GM04504 (cell line): ENCODE measurements around the gene CERS1.
"Not testable (repeated sequence)": the region's sequence is repeated elsewhere in the genome, so short reads cannot be mapped to it uniquely, and the experiment has no call there.

Experiments
- DNase-seq: peaks from one replicate; pipeline ENCODE4 v3.0.0-alpha.2; 2012; ENCODE audit warnings: low read depth

Gene CERS1

DNA sequence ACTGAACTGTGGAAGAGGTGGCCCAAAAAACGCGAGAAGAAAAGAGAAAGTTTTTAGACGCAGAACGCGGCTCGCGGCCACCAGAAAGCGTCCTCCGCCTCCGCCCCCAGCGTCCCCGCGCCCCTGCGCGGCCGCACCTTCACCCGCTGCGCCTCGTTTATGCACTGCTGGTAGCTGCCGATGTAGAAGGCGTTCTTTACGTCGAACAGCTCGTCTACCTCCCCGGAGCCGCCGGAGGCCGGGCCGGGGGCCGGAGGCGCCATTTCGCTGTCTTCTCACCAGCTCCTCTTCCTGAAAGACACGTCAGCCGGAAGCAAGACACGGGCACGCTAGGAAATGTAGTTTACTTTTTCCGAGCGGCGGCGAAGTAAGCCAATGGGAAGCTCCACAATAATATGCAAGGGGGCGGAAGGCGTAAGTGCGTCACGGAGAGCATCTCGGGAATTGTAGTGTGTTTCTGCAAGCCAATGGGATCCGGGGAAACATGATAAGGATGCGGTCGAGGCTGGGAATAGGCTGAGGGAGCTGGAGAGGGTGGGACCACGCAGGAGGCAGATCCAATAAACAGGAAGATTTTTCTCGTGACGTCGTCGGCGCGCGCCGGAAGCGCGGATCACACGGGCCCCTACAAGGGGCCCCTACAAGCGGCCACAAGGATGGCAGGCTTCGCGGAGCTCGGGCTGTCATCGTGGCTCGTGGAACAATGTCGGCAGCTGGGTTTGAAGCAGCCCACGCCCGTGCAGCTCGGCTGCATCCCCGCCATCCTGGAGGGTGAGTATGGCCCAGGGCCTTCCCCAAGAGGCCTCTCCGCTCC lies 23.3 kb upstream of the CERS1 start, which contains the start of the genes COPE and DDX49:
COPE (minus strand) TSS at position 302 of the 814 bp plus-strand sequence; CDS start at position 263, 39 bp downstream.
DDX49 (plus strand) TSS at position 630 of the 814 bp plus-strand sequence; CDS start at position 657, 27 bp downstream.
- DNase-seq = peak; percentile 100

DNA sequence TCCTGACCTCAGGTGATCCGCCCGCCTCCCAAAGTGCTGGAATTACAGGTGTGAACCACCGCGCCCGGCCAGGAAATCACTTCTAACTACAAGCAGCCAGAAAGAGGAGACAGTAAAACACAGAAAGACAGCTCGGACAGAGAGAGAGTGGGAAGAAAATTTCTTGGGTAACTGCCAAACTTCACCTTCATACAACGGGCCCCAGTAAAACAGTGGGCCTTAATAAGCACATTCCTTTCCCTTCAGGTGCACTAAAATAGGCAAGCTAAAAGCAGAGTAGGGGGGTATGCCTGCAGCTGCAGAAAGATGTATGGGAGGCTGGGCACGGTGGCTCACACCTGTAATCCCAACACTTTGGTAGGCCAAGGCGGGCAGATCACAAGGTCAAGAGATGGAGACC lies 21.6 kb upstream of the CERS1 start:
- DNase-seq = not testable (repeated sequence)

DNA sequence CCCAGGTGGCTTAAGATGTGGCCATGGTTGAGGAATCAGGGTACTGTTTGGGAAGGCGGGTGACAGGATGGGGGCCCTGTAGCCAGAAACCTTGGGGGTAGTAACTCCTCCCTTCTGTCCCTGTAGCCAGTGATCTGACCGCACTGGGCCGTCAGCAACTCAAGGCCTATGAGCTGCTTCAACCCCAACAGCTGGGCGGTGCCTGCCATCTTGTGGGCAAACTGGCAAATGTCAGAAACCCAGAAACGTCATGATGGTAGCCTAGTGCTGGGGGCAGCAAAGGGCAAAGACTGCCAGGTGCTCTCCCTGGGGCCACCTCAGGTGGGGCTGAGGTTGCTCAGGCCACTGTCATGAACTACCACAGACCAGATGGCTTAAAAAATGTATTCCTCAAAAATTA lies 19.7 kb upstream of the CERS1 start:
- DNase-seq = no peak

- DNase-seq = no peak
Measured at GRCh38 chr19:18913466-18913865, 17.5 kb upstream of the CERS1 start.

- no peak for DNase-seq
Measured at GRCh38 chr19:18912933-18913332, 17.0 kb upstream of the CERS1 start.

GRCh38 chr19:18910801-18911436 lies 15.0 kb upstream of the CERS1 start:
- no peak for DNase-seq

DNA sequence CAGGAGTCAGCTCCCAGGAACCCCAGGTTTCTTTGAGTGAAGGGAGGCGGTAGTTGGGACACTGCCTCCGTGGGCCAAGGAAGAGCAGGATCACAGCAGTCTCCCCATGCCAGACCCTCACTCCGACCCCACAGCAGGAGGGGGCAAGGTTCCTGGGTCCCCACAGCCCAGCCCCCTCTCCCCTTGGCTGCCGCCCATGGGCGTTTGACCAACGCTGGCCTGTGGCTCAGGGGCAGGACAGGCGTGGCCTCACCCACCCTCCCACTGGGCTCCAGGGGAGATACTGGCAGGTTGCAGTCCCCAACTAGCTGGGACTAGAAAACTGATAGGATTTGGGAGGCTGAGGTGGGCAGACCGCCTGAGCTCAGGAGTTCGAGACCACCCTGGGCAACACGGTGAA lies 14.1 kb upstream of the CERS1 start:
- no peak for DNase-seq

- no peak for DNase-seq
Measured at GRCh38 chr19:18908917-18909619, 13.1 kb upstream of the CERS1 start.

GRCh38 chr19:18906605-18907519 lies 10.9 kb upstream of the CERS1 start:
- DNase-seq = no peak

GRCh38 chr19:18905513-18906236 lies 9.7 kb upstream of the CERS1 start:
- DNase-seq = no peak

DNA sequence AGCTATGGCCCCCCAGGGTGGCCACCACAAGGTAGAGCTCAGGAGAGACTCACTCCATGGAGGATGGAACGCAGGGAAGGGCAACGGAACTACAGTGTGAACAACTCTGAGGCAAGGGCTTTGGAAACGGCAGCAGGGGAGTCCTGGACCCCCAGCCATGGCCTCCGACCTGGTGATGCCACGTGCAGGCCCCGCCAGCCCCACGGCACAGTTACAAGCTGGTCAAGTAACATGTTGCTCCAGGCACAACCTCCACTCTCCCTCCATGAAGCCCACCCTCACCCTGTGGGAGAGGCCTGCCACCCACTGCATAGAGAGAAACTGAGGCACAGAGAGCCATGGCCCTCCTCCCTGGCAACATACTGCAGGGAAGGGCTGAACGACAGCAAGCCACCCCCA lies 9.1 kb upstream of the CERS1 start:
- no peak for DNase-seq

GRCh38 chr19:18904334-18905057 lies 8.5 kb upstream of the CERS1 start:
- no peak for DNase-seq

- no peak for DNase-seq
Measured at GRCh38 chr19:18903156-18904037, 7.4 kb upstream of the CERS1 start.

GRCh38 chr19:18902519-18902918 lies 6.6 kb upstream of the CERS1 start:
- DNase-seq = not testable (repeated sequence)

- DNase-seq = no peak
Measured at GRCh38 chr19:18901491-18901890, 5.5 kb upstream of the CERS1 start.

- no peak for DNase-seq
Measured at GRCh38 chr19:18900700-18901481, 4.9 kb upstream of the CERS1 start.

GRCh38 chr19:18899624-18900560 lies 3.9 kb upstream of the CERS1 start:
- DNase-seq = no peak
